COLO668 (cell line): ENCODE results near the gene PIK3R4.

Source experiments
- DNase-seq: peaks from one replicate; lab custom pipeline; 2025; ENCODE audit not compliant: unreplicated experiment; lab: John Stamatoyannopoulos, UW

Gene PIK3R4

GRCh38 chr3:130746246-130747039, at the start of gene PIK3R4:
PIK3R4 (minus strand) TSS chr3:130746829; CDS start chr3:130745218, 1,611 bp downstream.
- DNase-seq: peak; percentile 92

GRCh38 chr3:130795396-130795795, 48.8 kb upstream of the PIK3R4 start:
- no peak for DNase-seq

GRCh38 chr3:130792246-130792645, 45.6 kb upstream of the PIK3R4 start:
- DNase-seq: no peak

GRCh38 chr3:130789782-130790322, 43.2 kb upstream of the PIK3R4 start:
- DNase-seq: no peak

GRCh38 chr3:130787422-130788068, 40.9 kb upstream of the PIK3R4 start:
- peak; percentile 26 for DNase-seq

GRCh38 chr3:130786306-130786705, 39.7 kb upstream of the PIK3R4 start:
- DNase-seq: no peak

GRCh38 chr3:130783629-130784028, 37.0 kb upstream of the PIK3R4 start:
- DNase-seq: no peak

- DNase-seq: no peak
Observed at GRCh38 chr3:130779486-130779885, 32.9 kb upstream of the PIK3R4 start.

GRCh38 chr3:130779031-130779430, 32.4 kb upstream of the PIK3R4 start:
- DNase-seq: peak; percentile 10

GRCh38 chr3:130773366-130773765, 26.7 kb upstream of the PIK3R4 start:
- no peak for DNase-seq

GRCh38 chr3:130772129-130772528, 25.5 kb upstream of the PIK3R4 start:
- no peak for DNase-seq

- DNase-seq: no peak
Observed at GRCh38 chr3:130770644-130771043, 24.0 kb upstream of the PIK3R4 start.

- no peak for DNase-seq
Observed at GRCh38 chr3:130761730-130762311, 15.2 kb upstream of the PIK3R4 start.

- no peak for DNase-seq
Observed at GRCh38 chr3:130760922-130761321, 14.3 kb upstream of the PIK3R4 start.

- peak; percentile 17 for DNase-seq
Observed at GRCh38 chr3:130759692-130760338, 13.2 kb upstream of the PIK3R4 start.

- DNase-seq: no peak
Observed at GRCh38 chr3:130758624-130759369, 12.2 kb upstream of the PIK3R4 start.

GRCh38 chr3:130757611-130758150, 11.1 kb upstream of the PIK3R4 start:
- no peak for DNase-seq

GRCh38 chr3:130755666-130756065, 9.0 kb upstream of the PIK3R4 start:
- no peak for DNase-seq

GRCh38 chr3:130748981-130749380, 2.4 kb upstream of the PIK3R4 start:
- DNase-seq: no peak

- no peak for DNase-seq
Observed at GRCh38 chr3:130748467-130748861, 1.8 kb upstream of the PIK3R4 start.
